ENCODE measurements around the gene DUSP5. TPM values are rescaled to one million over a fixed set of nuclear protein-coding genes. Genes with fewer than 3 reads are reported as not detected.

The DUSP5 gene
- total RNA-seq, 1 experiment from 2014 or later, result 137 TPM

DNA sequence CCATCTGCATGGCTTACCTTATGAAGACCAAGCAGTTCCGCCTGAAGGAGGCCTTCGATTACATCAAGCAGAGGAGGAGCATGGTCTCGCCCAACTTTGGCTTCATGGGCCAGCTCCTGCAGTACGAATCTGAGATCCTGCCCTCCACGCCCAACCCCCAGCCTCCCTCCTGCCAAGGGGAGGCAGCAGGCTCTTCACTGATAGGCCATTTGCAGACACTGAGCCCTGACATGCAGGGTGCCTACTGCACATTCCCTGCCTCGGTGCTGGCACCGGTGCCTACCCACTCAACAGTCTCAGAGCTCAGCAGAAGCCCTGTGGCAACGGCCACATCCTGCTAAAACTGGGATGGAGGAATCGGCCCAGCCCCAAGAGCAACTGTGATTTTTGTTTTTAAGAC lies 12.4 kb downstream of the DUSP5 start:
- DNase-seq (ENCODE audit: low read depth, low spot score) (no peak), ATAC-seq (no peak)
- Histone ChIP-seq H4K20me1 (ENCODE audit: insufficient read depth) (peaks cover 54% of the 10 kb centered on the region; the same call in 1 of the 2 replicates), H2AFZ (ENCODE audit: low read depth, low read length, poor library complexity, severe bottlenecking) (no peak overlapping the region), H3K4me2 (ENCODE audit: low read length) (peak overlapping the region; percentile 51; the same call in 1 of the 2 replicates), H3K27ac (ENCODE audit: low read depth, low read length) (no peak overlapping the region), H3K9me3 (ENCODE audit: control insufficient read depth in 1 of 2, insufficient read depth in 1 of 2, low read depth in 1 of 2, low read length in 2 of 2) (no peaks in the 10 kb centered on the region), H3K9me2 (ENCODE audit: insufficient read depth) (no peaks in the 10 kb centered on the region), H3K9ac (ENCODE audit: low read length) (no peak overlapping the region), H3K36me3 (ENCODE audit: control insufficient read depth in 1 of 2, insufficient read depth in 2 of 2, low read length in 2 of 2) (peaks cover 53 to 87% of the 10 kb centered on the region in 2 experiments), H3K79me2 (ENCODE audit: insufficient read depth, low read length) (peaks cover 97% of the 10 kb centered on the region), H3K27me3 (ENCODE audit: insufficient read depth, low read length) (no peaks in the 10 kb centered on the region), H3K4me3 (replicated peaks in 1 of 2; ENCODE audit: low read depth in 1 of 2, low read length in 2 of 2) (no peak overlapping the region), H3K4me1 (ENCODE audit: control insufficient read depth in 1 of 2, insufficient read depth in 2 of 2, low read length in 2 of 2) (peaks cover 8 to 56% of the 10 kb centered on the region in 2 experiments; a peak in 3 of 4 replicates)
- intact Hi-C loops (cut with micrococcal nuclease), result no loop called here
- ChIA-PET POLR2A (interaction anchor here (1.4 to 24.1 kb wide), 5 partner anchors 9 to 198 kb away, joined by 3 to 438 read pairs (median 5); no protein-coding TSS in a partner anchor), CTCF (no interaction called here), RAD21 (ENCODE audit: low non-redundant PET in 1 of 2, low total read pairs in 2 of 2, uncharacterized antibody in 2 of 2, unreplicated experiment in 2 of 2) (no interaction called here)
- BruUV-seq (replicated peaks), result no TSS peak
- no peak for TF ChIP-seq POLR2A (IDR thresholded peaks at IDR 0.05; ENCODE audit: borderline replicate concordance, extremely low read depth, insufficient read depth, insufficient read length)
- TF ChIP-seq, protein P1, sequence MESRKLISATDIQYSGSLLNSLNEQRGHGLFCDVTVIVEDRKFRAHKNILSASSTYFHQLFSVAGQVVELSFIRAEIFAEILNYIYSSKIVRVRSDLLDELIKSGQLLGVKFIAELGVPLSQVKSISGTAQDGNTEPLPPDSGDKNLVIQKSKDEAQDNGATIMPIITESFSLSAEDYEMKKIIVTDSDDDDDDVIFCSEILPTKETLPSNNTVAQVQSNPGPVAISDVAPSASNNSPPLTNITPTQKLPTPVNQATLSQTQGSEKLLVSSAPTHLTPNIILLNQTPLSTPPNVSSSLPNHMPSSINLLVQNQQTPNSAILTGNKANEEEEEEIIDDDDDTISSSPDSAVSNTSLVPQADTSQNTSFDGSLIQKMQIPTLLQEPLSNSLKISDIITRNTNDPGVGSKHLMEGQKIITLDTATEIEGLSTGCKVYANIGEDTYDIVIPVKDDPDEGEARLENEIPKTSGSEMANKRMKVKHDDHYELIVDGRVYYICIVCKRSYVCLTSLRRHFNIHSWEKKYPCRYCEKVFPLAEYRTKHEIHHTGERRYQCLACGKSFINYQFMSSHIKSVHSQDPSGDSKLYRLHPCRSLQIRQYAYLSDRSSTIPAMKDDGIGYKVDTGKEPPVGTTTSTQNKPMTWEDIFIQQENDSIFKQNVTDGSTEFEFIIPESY (IDR thresholded peaks at IDR 0.05; ENCODE audit: extremely low read depth, insufficient replicate concordance, low read length), result no peak
- TF ChIP-seq EGR1 (IDR thresholded peaks at IDR 0.05; ENCODE audit: low read depth), result no peak
- TF ChIP-seq, protein P2, sequence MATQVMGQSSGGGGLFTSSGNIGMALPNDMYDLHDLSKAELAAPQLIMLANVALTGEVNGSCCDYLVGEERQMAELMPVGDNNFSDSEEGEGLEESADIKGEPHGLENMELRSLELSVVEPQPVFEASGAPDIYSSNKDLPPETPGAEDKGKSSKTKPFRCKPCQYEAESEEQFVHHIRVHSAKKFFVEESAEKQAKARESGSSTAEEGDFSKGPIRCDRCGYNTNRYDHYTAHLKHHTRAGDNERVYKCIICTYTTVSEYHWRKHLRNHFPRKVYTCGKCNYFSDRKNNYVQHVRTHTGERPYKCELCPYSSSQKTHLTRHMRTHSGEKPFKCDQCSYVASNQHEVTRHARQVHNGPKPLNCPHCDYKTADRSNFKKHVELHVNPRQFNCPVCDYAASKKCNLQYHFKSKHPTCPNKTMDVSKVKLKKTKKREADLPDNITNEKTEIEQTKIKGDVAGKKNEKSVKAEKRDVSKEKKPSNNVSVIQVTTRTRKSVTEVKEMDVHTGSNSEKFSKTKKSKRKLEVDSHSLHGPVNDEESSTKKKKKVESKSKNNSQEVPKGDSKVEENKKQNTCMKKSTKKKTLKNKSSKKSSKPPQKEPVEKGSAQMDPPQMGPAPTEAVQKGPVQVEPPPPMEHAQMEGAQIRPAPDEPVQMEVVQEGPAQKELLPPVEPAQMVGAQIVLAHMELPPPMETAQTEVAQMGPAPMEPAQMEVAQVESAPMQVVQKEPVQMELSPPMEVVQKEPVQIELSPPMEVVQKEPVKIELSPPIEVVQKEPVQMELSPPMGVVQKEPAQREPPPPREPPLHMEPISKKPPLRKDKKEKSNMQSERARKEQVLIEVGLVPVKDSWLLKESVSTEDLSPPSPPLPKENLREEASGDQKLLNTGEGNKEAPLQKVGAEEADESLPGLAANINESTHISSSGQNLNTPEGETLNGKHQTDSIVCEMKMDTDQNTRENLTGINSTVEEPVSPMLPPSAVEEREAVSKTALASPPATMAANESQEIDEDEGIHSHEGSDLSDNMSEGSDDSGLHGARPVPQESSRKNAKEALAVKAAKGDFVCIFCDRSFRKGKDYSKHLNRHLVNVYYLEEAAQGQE (IDR thresholded peaks at IDR 0.05; ENCODE audit: low read depth), result no peak
- no peak for TF ChIP-seq SP1 (IDR thresholded peaks at IDR 0.05; ENCODE audit: low read depth)
- no peak for TF ChIP-seq EZH2phosphoT487 (IDR thresholded peaks at IDR 0.05; ENCODE audit: borderline replicate concordance)
- TF ChIP-seq SIN3A (IDR thresholded peaks at IDR 0.05; ENCODE audit: low read depth), result no peak; the same call in 1 of the 2 replicates
- no peak for TF ChIP-seq EZH2 (IDR thresholded peaks at IDR 0.05)
- no peak for TF ChIP-seq CEBPB (IDR thresholded peaks at IDR 0.05; ENCODE audit: low read depth)
- no peak for TF ChIP-seq TCF7L2 (IDR thresholded peaks at IDR 0.05; ENCODE audit: borderline replicate concordance, extremely low read depth, insufficient read depth, insufficient read length)
- no peak for TF ChIP-seq ZNF274 (IDR thresholded peaks at IDR 0.05; ENCODE audit: low read depth, low read length)
- no peak for TF ChIP-seq SRF (IDR thresholded peaks at IDR 0.05; ENCODE audit: low read depth)
- no peak for TF ChIP-seq MAX (IDR thresholded peaks at IDR 0.05)
- TF ChIP-seq FOSL1 (IDR thresholded peaks at IDR 0.05; ENCODE audit: low read depth), result no peak
- TF ChIP-seq YY1 (IDR thresholded peaks at IDR 0.05; ENCODE audit: extremely low read depth, insufficient replicate concordance, low read depth, low read length), result no peak
- TF ChIP-seq POLR2AphosphoS5 (IDR thresholded peaks at IDR 0.05; ENCODE audit: low read depth, low read length), result no peak
- TF ChIP-seq ELF1 (IDR thresholded peaks at IDR 0.05; ENCODE audit: borderline replicate concordance, low read depth), result no peak

All from HCT116 (cell line).